KMS-11 (cell line): Measurements from ENCODE around the gene CXCL14.

Experiments
- H2AFZ ChIP-seq: fragments of 200-600 bp; sonication (generic); 2 replicates; pipeline ENCODE4 v1.6.1; 2016; ENCODE audit warnings: antibody characterized with exemption, mixed run types, low read depth
- H3K27ac ChIP-seq: fragments of 200-600 bp; sonication (generic); 2 replicates; pipeline ENCODE4 v1.6.1; 2016; ENCODE audit warnings: mild to moderate bottlenecking, mixed run types
- H3K27me3 ChIP-seq: fragments of 200-600 bp; sonication (generic); 2 replicates; pipeline ENCODE4 v1.6.1; 2017; ENCODE audit warnings: mild to moderate bottlenecking, low read depth, mixed run types, moderate library complexity; ENCODE audit not compliant: insufficient read depth
- H3K36me3 ChIP-seq: fragments of 200-600 bp; sonication (generic); 2 replicates; pipeline ENCODE4 v1.6.1; 2017; ENCODE audit warnings: mild to moderate bottlenecking, mixed run types; ENCODE audit not compliant: insufficient read depth
- H3K4me1 ChIP-seq: fragments of 200-600 bp; sonication (generic); 2 replicates; pipeline ENCODE4 v1.6.1; 2016; ENCODE audit warnings: mild to moderate bottlenecking, low read depth, mixed run types; ENCODE audit not compliant: poor library complexity, severe bottlenecking
- H3K4me2 ChIP-seq: fragments of 200-600 bp; sonication (generic); 2 replicates; pipeline ENCODE4 v1.7.0; 2016; ENCODE audit warnings: mild to moderate bottlenecking, mixed run types
- H3K4me3 ChIP-seq: fragments of 200-600 bp; sonication (generic); IDR thresholded peaks from 2 replicates; pipeline ENCODE4 v1.6.1; 2017; ENCODE audit warnings: low read depth, low read length, mixed read lengths; ENCODE audit not compliant: insufficient read depth
- H3K79me2 ChIP-seq: fragments of 200-600 bp; sonication (generic); 2 replicates; pipeline ENCODE4 v1.6.1; 2016; ENCODE audit warnings: low read depth, mixed run types; ENCODE audit not compliant: insufficient read depth
- H3K9ac ChIP-seq: fragments of 200-600 bp; sonication (generic); 2 replicates; pipeline ENCODE4 v1.6.1; 2016; ENCODE audit warnings: mild to moderate bottlenecking, mixed run types
- H4K20me1 ChIP-seq: fragments of 200-600 bp; sonication (generic); 2 replicates; pipeline ENCODE4 v1.6.1; 2016; ENCODE audit warnings: mild to moderate bottlenecking, mixed run types; ENCODE audit not compliant: insufficient read depth
- TF ChIP-seq, protein P1 (sequence below): fragments of 200-600 bp; sonication (generic); conservative IDR thresholded peaks from 2 replicates; pipeline ENCODE4 v1.6.1; 2017; ENCODE audit warnings: low read depth, mild to moderate bottlenecking, antibody characterized with exemption, low read length, moderate library complexity, mixed read lengths

CXCL14 gene

DNA sequence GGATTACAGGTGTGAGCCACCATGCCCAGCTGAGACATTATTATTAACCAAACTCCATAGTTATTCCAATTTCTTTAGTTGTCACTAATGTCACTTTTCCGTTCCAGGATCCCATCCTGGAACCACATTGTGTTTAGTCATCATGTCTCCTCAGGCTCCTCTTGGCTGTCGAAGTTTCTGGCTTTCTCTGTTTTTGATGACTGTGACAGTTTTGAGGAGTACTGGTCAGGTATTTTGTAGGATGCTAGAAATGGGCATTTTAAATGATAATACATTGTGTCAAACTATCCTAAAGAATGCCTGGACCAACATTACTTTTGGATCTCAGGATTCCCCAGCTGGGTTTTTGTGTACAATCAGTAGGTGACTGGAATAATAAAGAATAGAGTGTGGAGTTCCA lies 23.3 kb downstream of the CXCL14 start:
- Histone ChIP-seq H3K27me3 (no peaks in the 10 kb centered on the region), H3K79me2 (no peaks in the 10 kb centered on the region), H3K9ac (no peak overlapping the region), H2AFZ (no peak overlapping the region), H3K36me3 (no peaks in the 10 kb centered on the region), H3K4me2 (no peak overlapping the region), H3K27ac (no peak overlapping the region), H3K4me1 (peaks cover 12% of the 10 kb centered on the region), H3K4me3 (no peak overlapping the region), H4K20me1 (no peaks in the 10 kb centered on the region)
- TF ChIP-seq, protein P1, sequence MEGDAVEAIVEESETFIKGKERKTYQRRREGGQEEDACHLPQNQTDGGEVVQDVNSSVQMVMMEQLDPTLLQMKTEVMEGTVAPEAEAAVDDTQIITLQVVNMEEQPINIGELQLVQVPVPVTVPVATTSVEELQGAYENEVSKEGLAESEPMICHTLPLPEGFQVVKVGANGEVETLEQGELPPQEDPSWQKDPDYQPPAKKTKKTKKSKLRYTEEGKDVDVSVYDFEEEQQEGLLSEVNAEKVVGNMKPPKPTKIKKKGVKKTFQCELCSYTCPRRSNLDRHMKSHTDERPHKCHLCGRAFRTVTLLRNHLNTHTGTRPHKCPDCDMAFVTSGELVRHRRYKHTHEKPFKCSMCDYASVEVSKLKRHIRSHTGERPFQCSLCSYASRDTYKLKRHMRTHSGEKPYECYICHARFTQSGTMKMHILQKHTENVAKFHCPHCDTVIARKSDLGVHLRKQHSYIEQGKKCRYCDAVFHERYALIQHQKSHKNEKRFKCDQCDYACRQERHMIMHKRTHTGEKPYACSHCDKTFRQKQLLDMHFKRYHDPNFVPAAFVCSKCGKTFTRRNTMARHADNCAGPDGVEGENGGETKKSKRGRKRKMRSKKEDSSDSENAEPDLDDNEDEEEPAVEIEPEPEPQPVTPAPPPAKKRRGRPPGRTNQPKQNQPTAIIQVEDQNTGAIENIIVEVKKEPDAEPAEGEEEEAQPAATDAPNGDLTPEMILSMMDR: no peak

DNA sequence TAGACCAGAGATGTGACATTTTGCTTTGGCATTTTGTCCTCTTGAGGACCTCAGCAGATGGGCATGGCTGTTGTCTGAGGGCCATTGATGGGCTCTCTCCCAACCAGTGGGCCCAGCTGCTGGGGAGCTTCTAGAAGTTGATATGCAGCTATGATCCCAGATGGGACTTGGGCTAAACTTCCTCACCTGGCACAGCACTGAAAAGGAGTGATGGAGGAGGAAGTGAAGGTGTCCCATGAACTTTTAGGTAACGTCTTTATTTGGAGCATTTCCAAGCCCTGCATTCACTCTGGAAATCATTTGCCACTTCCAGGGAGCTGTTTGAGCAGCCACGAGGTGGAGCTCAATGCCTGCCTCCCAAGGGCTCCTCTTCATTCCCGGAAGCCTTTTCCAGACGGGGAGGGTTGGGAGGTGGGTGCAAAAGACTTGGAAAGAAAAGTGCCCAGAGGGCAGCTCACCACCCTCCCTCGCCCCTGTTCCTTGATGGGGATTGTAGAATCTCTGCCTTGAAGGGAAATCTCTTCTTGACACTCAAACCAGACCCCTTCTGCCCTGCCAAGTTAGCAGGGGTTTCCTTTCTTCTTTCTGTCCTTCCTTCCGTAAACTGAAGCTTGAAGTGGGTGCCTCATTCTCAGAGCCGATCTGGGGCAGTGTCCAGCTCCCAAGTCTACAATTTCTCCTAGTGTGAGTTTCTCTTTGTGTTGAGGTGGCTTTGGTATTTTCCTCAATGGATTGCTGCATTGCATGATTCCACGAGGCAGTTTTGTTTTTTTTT lies 24.9 kb downstream of the CXCL14 start:
- Histone ChIP-seq H4K20me1 (no peaks in the 10 kb centered on the region), H2AFZ (no peak overlapping the region), H3K27ac (no peak overlapping the region), H3K9ac (no peak overlapping the region), H3K4me1 (peaks cover 11% of the 10 kb centered on the region), H3K36me3 (no peaks in the 10 kb centered on the region), H3K4me3 (no peak overlapping the region), H3K79me2 (no peaks in the 10 kb centered on the region), H3K27me3 (no peaks in the 10 kb centered on the region), H3K4me2 (no peak overlapping the region)
- TF ChIP-seq, protein P1: no peak

DNA sequence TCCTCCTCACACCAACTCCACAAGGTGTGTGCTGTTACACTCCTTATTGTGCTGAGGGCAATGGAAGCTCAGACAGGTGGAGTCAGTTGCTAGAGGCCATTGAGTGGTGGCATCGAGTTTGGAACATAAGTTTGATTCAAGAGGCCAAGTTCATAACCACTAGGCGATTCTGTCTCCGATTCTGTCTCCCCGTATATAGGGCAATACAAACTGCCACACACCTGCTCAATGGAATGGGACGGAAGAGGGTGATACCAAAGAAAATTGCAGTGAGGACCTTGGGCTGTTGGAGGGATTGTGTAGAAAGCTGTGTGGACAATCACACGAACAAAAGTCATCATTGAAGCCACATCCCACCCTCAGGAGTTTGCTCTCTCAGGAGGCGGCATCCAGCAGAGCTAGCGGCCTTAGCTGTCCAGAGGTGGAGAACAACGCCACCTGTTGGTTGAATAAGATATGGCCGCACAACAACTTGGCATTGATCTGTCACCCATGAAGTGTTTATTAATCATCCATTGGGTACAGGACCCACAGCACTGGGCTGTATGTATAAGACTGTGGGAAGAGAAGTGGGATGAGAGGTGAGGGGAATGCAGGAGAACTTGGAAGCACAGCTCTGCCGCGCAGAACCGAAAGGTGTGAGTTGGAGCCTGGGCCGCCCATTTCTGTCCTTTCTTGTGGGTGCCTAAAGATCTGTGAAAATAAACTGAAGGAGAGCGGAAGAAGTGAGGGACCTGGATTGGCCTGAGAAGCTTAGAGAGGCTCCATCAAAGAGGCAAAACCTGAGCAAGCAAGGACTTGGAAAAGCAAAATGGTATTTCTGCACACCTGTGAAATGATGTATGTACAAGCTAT lies 27.0 kb downstream of the CXCL14 start:
- Histone ChIP-seq H2AFZ (no peak overlapping the region), H3K9ac (no peak overlapping the region), H3K4me1 (peaks cover 24% of the 10 kb centered on the region), H3K36me3 (no peaks in the 10 kb centered on the region), H3K4me3 (no peak overlapping the region), H3K4me2 (no peak overlapping the region), H3K27me3 (no peaks in the 10 kb centered on the region), H3K27ac (no peak overlapping the region), H4K20me1 (no peaks in the 10 kb centered on the region), H3K79me2 (no peaks in the 10 kb centered on the region)
- TF ChIP-seq, protein P1: peak; percentile 84

DNA sequence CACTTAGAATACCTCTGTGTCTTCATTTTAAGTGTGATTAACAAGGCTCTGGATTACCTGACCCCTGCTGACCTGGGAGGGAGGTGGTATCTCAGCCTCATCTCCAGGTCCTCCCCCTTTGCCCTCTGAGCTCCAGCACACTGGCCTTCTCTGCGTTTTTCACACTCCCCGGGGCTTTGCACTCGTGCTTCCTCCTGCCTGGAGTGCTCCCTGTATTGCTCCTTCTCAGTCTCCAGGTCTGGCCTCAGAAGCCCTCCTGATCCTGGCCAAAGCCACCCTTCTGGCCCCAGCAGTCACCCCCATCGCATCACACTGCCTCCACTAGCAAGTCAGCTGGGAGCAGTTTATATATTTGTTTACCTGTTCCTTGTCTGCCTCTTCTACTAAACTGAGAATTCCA lies 29.4 kb downstream of the CXCL14 start:
- Histone ChIP-seq H3K79me2 (no peaks in the 10 kb centered on the region), H3K4me2 (no peak overlapping the region), H3K9ac (no peak overlapping the region), H3K27ac (no peak overlapping the region), H3K4me3 (no peak overlapping the region), H3K4me1 (peaks cover 21% of the 10 kb centered on the region), H2AFZ (no peak overlapping the region), H3K36me3 (no peaks in the 10 kb centered on the region), H3K27me3 (no peaks in the 10 kb centered on the region), H4K20me1 (no peaks in the 10 kb centered on the region)
- TF ChIP-seq, protein P1: no peak
